Middle frontal gyrus (tissue), 1 donor: ENCODE data around the gene XCL2.

ENCODE experiments used
- DNase-seq: peaks from one replicate; pipeline ENCODE4 v3.0.0-alpha.2; 2015; ENCODE audit warnings: low spot score; ENCODE audit errors: extremely low spot score

XCL2 gene

GRCh38 chr1:168518201-168518689, 25.6 kb downstream of the XCL2 start:
- no peak for DNase-seq

GRCh38 chr1:168514455-168514854, 29.3 kb downstream of the XCL2 start:
- no peak for DNase-seq

- no peak for DNase-seq
Measured at GRCh38 chr1:168513656-168514404, 30.0 kb downstream of the XCL2 start.

- DNase-seq = no peak
Measured at GRCh38 chr1:168512864-168513595, 30.8 kb downstream of the XCL2 start.

GRCh38 chr1:168509875-168510791, 33.7 kb downstream of the XCL2 start:
- no peak for DNase-seq

GRCh38 chr1:168509210-168509609, 34.6 kb downstream of the XCL2 start:
- no peak for DNase-seq

GRCh38 chr1:168507828-168508227, 36.0 kb downstream of the XCL2 start:
- no peak for DNase-seq

- DNase-seq = no peak
Measured at GRCh38 chr1:168507231-168507630, 36.6 kb downstream of the XCL2 start.

GRCh38 chr1:168506204-168506819, 37.5 kb downstream of the XCL2 start:
- no peak for DNase-seq

- no peak for DNase-seq
Measured at GRCh38 chr1:168505006-168505405, 38.8 kb downstream of the XCL2 start.

- no peak for DNase-seq
Measured at GRCh38 chr1:168504064-168504837, 39.5 kb downstream of the XCL2 start.

GRCh38 chr1:168499688-168500049, 44.1 kb downstream of the XCL2 start:
- DNase-seq = no peak

- no peak for DNase-seq
Measured at GRCh38 chr1:168498956-168499687, 44.7 kb downstream of the XCL2 start.

- DNase-seq = no peak
Measured at GRCh38 chr1:168498159-168498631, 45.6 kb downstream of the XCL2 start.

- no peak for DNase-seq
Measured at GRCh38 chr1:168497376-168497950, 46.3 kb downstream of the XCL2 start.

- no peak for DNase-seq
Measured at GRCh38 chr1:168491527-168492164, 52.2 kb downstream of the XCL2 start.
